Breast epithelium (tissue), 3 donors: Measurements from ENCODE around the gene CABCOCO1.

ENCODE experiments used
- CTCF ChIP-seq, 3 donors: fragments of 450-650 bp; IDR thresholded peaks; one replicate each; pipeline ENCODE4 v1.5.1; 2016 to 2017; ENCODE audit warnings: antibody characterized with exemption in 3 of 3, mild to moderate bottlenecking in 3 of 3, moderate library complexity in 3 of 3
- POLR2A ChIP-seq: fragments of 450-650 bp; IDR thresholded peaks from one replicate; pipeline ENCODE4 v1.6.1; 2016; ENCODE audit warnings: antibody characterized with exemption, mild to moderate bottlenecking, moderate library complexity
- POLR2AphosphoS5 ChIP-seq, 3 donors: sonication (generic); formaldehyde crosslinking; IDR thresholded peaks; one replicate each; pipeline ENCODE4 v1.6.1; 2017; ENCODE audit warnings: antibody characterized with exemption in 3 of 3

- TF ChIP-seq CTCF (IDR thresholded peaks at IDR 0.05) (no peak), POLR2AphosphoS5 (IDR thresholded peaks at IDR 0.05) (no peak), POLR2A (no peak)
These were observed 97.0 kb downstream of the CABCOCO1 start for GRCh38 chr10:61759751-61760150.
